SK-N-DZ (cell line): ENCODE measurements around the gene GRIK4.
A peak's percentile ranks its signal among the peaks of the same experiment; 100 is the strongest.

Source experiments
- DNase-seq: peaks from one replicate; pipeline ENCODE4 v3.0.0-alpha.2; 2015; ENCODE audit warnings: low spot score

The GRIK4 gene

GRCh38 chr11:120630122-120630521 is 118.6 kb downstream of the GRIK4 start:
- no peak for DNase-seq

GRCh38 chr11:120632579-120632978 is 121.0 kb downstream of the GRIK4 start:
- DNase-seq: no peak

GRCh38 chr11:120633616-120634393 is 122.3 kb downstream of the GRIK4 start:
- no peak for DNase-seq

GRCh38 chr11:120634706-120635105 is 123.2 kb downstream of the GRIK4 start:
- DNase-seq: no peak

GRCh38 chr11:120635136-120635810 is 123.7 kb downstream of the GRIK4 start:
- DNase-seq: no peak

GRCh38 chr11:120637131-120637530 is 125.6 kb downstream of the GRIK4 start:
- no peak for DNase-seq

- no peak for DNase-seq
These were observed 130.8 kb downstream of the GRIK4 start for GRCh38 chr11:120642196-120642894.

- no peak for DNase-seq
These were observed 131.7 kb downstream of the GRIK4 start for GRCh38 chr11:120643284-120643683.

GRCh38 chr11:120645639-120646038 is 134.1 kb downstream of the GRIK4 start:
- DNase-seq: no peak

- DNase-seq: no peak
These were observed 134.7 kb downstream of the GRIK4 start for GRCh38 chr11:120646206-120646605.

- no peak for DNase-seq
These were observed 136.1 kb downstream of the GRIK4 start for GRCh38 chr11:120647681-120648080.

- no peak for DNase-seq
These were observed 137.2 kb downstream of the GRIK4 start for GRCh38 chr11:120648771-120649170.

- DNase-seq: no peak
These were observed 137.8 kb downstream of the GRIK4 start for GRCh38 chr11:120649316-120649715.

GRCh38 chr11:120651396-120651795 is 139.8 kb downstream of the GRIK4 start:
- no peak for DNase-seq

GRCh38 chr11:120651836-120652235 is 140.3 kb downstream of the GRIK4 start:
- DNase-seq: no peak

- DNase-seq: no peak
These were observed 141.3 kb downstream of the GRIK4 start for GRCh38 chr11:120652705-120653335.

- no peak for DNase-seq
These were observed 144.0 kb downstream of the GRIK4 start for GRCh38 chr11:120655589-120655988.

GRCh38 chr11:120657306-120658070 is 145.9 kb downstream of the GRIK4 start:
- DNase-seq: no peak

- no peak for DNase-seq
These were observed 146.5 kb downstream of the GRIK4 start for GRCh38 chr11:120658071-120658423.

- no peak for DNase-seq
These were observed 147.5 kb downstream of the GRIK4 start for GRCh38 chr11:120659076-120659475.

GRCh38 chr11:120660024-120660565 is 148.5 kb downstream of the GRIK4 start:
- peak; percentile 17 for DNase-seq
